ENCODE data around the gene PLCH1. TPM values are rescaled to one million over a fixed set of nuclear protein-coding genes. Genes with fewer than 3 reads are reported as not detected.

The PLCH1 gene
- polyA plus RNA-seq, 1 experiment: 0.04 TPM

DNA sequence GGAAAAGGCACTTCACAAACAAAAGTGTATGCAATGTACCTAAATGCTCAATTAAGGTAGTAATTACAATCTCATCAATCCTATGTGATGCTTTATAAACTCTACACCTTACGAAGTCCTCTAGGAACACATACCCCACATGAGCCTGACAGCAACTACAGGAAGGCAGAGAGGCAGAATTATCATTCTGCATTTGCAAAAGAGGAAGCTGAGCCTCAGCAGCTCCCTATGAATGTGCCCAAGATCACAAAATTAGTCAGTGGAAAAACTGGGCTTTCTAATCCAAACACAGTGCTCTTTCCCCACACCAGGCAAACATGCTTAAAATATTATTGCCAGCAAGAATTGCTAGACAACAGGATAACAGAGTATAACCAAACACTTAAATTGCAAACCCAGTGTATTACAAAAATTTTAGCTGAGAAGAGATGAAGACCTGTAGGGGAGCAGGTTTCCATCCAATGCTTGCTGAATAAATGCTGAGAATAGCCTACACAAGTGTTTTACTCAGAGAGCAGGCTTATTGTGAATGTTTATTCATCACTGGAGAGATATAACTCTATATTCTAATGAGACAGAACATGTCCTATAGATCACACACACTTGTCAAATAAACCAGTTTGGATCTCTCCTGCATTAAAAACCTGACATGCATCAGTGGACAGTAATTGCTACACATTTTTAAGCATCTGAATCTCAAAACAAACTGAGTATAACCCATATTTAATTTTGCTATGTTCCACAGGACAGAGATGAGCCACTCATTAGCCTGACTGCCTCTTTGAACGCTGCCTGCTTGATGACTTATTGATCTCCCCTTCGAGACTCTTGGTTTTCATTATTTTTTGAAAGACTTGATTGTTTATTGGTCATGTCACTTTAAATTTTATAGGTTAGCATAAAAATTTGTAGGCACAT is 62.2 kb downstream of the PLCH1 start:
- TF ChIP-seq, protein P1, sequence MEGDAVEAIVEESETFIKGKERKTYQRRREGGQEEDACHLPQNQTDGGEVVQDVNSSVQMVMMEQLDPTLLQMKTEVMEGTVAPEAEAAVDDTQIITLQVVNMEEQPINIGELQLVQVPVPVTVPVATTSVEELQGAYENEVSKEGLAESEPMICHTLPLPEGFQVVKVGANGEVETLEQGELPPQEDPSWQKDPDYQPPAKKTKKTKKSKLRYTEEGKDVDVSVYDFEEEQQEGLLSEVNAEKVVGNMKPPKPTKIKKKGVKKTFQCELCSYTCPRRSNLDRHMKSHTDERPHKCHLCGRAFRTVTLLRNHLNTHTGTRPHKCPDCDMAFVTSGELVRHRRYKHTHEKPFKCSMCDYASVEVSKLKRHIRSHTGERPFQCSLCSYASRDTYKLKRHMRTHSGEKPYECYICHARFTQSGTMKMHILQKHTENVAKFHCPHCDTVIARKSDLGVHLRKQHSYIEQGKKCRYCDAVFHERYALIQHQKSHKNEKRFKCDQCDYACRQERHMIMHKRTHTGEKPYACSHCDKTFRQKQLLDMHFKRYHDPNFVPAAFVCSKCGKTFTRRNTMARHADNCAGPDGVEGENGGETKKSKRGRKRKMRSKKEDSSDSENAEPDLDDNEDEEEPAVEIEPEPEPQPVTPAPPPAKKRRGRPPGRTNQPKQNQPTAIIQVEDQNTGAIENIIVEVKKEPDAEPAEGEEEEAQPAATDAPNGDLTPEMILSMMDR (IDR thresholded peaks at IDR 0.05; ENCODE audit: low read depth, low read length): no peak
- ChIA-PET POLR2A (no interaction called here), CTCF (interaction anchor here (0.7 to 1.6 kb wide), 3 partner anchors 19 to 300 kb away, joined by 3 to 5 read pairs (median 4); no protein-coding TSS in a partner anchor)
- H3K27me3 ChIP-seq (ENCODE audit: control insufficient read depth, insufficient read depth, low read length): no peaks in the 10 kb centered on the region
- H3K27ac ChIP-seq (ENCODE audit: low read depth, low read length): no peak overlapping the region
- no peaks in the 10 kb centered on the region for H3K9me3 ChIP-seq (ENCODE audit: control insufficient read depth, insufficient read depth, low read length)
- DNase-seq (ENCODE audit: low read depth, low spot score): no peak
- H3K4me3 ChIP-seq (ENCODE audit: low read depth, low read length): no peak overlapping the region

DNA sequence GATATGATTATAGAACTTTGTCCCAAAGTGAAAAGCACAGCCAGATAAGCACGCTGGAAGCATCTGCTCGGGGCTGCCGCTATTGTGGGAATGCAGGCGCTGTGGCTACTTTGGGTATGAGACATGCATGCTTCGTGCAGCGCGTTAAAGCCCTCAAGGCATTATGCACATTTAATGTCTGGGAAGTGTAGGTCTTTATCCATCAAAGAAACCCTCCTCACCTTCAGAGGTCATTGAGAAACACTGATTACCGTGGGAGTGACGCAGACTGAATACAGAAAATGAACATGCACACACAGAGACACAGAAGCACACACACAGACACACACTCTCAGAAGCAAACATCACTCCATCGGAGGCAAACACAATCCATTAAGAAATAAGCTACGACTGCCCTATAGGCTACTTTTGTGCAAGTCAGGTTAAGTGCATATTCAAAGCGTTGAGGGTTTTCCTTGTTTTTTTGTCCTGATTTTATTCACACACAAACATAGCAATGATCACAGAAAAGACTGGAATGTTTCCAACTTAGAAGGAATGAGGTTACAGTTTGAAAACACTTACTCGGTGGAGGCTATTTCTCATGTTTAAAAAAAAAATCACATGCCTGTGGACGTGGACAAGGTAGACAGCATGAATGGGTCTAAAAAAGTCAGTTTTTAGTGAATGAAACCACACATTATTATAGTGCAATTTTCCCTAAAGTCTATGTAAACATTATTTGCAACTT is 68.5 kb downstream of the PLCH1 start:
- POLR2A ChIA-PET: no interaction called here
- DNase-seq (ENCODE audit: low read depth, low spot score): no peak
- Histone ChIP-seq H3K27me3 (ENCODE audit: control insufficient read depth, insufficient read depth, low read length) (no peaks in the 10 kb centered on the region), H3K4me3 (ENCODE audit: low read depth, low read length) (no peak overlapping the region), H3K27ac (ENCODE audit: low read depth, low read length) (no peak overlapping the region), H3K9me3 (ENCODE audit: control insufficient read depth, insufficient read depth, low read length) (no peaks in the 10 kb centered on the region)
- CTCF ChIA-PET: no interaction called here
- TF ChIP-seq, protein P1 (IDR thresholded peaks at IDR 0.05; ENCODE audit: low read depth, low read length): no peak

DNA sequence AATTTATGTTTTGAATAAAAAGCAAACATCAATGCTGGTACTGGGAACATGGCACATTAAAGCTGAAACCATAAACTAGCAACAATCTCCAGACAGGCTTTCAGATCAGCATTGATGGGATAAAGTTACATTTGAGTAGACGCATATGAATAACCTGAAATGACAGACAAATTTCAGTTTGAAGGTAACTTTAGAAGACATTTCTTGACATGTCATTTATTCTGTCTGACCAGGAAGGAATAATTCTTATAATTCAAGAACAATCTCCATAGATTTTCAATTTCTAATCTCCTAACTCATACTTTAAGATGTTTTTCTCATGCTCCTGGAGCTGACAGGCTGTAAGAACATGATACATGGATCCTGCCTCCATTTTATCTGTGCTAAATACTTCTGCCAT is 69.8 kb downstream of the PLCH1 start:
- Histone ChIP-seq H3K27ac (ENCODE audit: low read depth, low read length) (no peak overlapping the region), H3K9me3 (ENCODE audit: control insufficient read depth, insufficient read depth, low read length) (no peaks in the 10 kb centered on the region), H3K4me3 (ENCODE audit: low read depth, low read length) (no peak overlapping the region), H3K27me3 (ENCODE audit: control insufficient read depth, insufficient read depth, low read length) (no peaks in the 10 kb centered on the region)
- TF ChIP-seq, protein P1 (IDR thresholded peaks at IDR 0.05; ENCODE audit: low read depth, low read length): no peak
- ChIA-PET POLR2A (no interaction called here), CTCF (interaction anchor here (1.7 kb wide), 1 partner anchor 27 kb away, joined by 7 read pairs; no protein-coding TSS in a partner anchor)
- DNase-seq (ENCODE audit: low read depth, low spot score): no peak

DNA sequence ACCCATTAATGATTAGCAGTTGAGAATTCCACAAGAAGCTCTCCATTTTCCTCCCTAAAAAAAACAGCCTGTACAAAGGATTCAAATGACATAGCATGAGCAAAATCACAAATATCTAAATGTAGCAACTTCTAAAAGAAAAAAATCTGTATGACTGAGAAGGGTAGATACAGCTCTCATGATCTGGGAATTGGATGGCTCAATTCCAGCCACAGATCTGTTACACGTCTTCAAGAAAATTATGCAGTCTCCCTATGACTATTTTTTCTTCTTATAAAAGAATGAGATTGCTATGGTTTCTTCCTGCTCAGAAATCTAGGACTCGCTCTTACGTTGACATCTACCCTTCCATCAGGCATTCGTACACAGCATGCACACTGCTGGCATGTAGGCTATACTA is 71.5 kb downstream of the PLCH1 start:
- no peak overlapping the region for H3K27ac ChIP-seq (ENCODE audit: low read depth, low read length)
- no peak overlapping the region for H3K4me3 ChIP-seq (ENCODE audit: low read depth, low read length)
- no peaks in the 10 kb centered on the region for H3K9me3 ChIP-seq (ENCODE audit: control insufficient read depth, insufficient read depth, low read length)
- CTCF ChIA-PET: interaction anchor here (2.6 kb wide), 1 partner anchor 28 kb away, joined by 12 read pairs; no protein-coding TSS in a partner anchor
- POLR2A ChIA-PET: no interaction called here
- TF ChIP-seq, protein P1 (IDR thresholded peaks at IDR 0.05; ENCODE audit: low read depth, low read length): no peak
- DNase-seq (ENCODE audit: low read depth, low spot score): no peak
- H3K27me3 ChIP-seq (ENCODE audit: control insufficient read depth, insufficient read depth, low read length): no peaks in the 10 kb centered on the region

DNA sequence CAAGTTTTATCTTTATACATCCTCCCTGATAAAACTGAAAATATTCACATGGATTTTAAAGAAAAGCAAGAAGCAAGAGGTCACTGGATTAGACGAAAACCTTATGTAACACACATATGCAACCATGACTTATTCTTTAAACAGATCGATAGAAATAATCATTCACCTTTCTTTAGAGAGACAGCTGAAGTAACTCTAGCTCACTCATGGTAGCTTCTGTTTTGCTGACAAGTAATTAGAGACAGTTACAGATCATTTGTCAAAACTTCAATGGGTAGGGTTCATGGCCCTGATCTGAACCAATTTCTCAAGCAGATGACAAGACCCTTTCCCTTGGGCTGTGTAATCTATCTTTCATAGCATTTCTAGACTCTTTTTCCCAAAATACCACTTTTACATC is 74.5 kb downstream of the PLCH1 start:
- Histone ChIP-seq H3K27me3 (ENCODE audit: control insufficient read depth, insufficient read depth, low read length) (no peaks in the 10 kb centered on the region), H3K9me3 (ENCODE audit: control insufficient read depth, insufficient read depth, low read length) (no peaks in the 10 kb centered on the region), H3K27ac (ENCODE audit: low read depth, low read length) (no peak overlapping the region), H3K4me3 (ENCODE audit: low read depth, low read length) (no peak overlapping the region)
- no peak for DNase-seq (ENCODE audit: low read depth, low spot score)
- TF ChIP-seq, protein P1 (IDR thresholded peaks at IDR 0.05; ENCODE audit: low read depth, low read length): no peak
- ChIA-PET POLR2A (no interaction called here), CTCF (no interaction called here)
